ENCODE measurements around the gene ARID3B. TPM values are rescaled to one million over a fixed set of nuclear protein-coding genes. Genes with fewer than 3 reads are reported as not detected.

Gene ARID3B
- total RNA-seq, 2 experiments from 2014 or later = 25.0 to 27.9 TPM

DNA sequence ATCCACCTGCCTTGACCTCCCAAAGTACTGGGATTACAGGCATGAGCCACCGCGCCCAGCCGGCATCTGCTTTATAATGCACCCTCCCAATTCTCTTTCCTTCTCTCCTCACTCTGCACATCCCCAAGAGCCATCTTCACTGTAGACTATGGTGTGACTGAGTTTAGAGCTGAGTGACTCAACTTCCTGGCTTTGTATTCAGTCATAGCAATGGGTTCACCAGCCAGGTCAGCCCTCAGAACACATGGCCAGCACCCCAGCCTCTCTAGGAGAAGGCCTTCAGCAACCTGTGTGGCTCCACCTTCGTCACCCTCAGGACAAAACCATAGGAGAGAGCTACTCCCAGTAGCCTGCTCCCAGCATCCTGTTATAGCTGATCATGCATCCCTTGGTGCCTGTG is 33.0 kb downstream of the ARID3B start:
- H3K27ac Mint-ChIP-seq = no peak overlapping the region
- H3K9me3 ChIP-seq (ENCODE audit: control insufficient read depth in 1 of 2, insufficient read depth in 1 of 2, low read length in 2 of 2) = no peaks in the 10 kb centered on the region
- no peak overlapping the region for H3K4me3 Mint-ChIP-seq
- no peak overlapping the region for H3K4me3 ChIP-seq (ENCODE audit: low read length)
- ChIA-PET POLR2A (no interaction called here), CTCF (no interaction called here)
- no peak for ATAC-seq (ENCODE audit: poor library complexity)
- H3K9me3 Mint-ChIP-seq = no peaks in the 10 kb centered on the region
- DNase-seq = no peak
- H3K36me3 Mint-ChIP-seq (ENCODE audit: low read depth) = peaks cover 89% of the 10 kb centered on the region
- no peaks in the 10 kb centered on the region for H3K4me1 Mint-ChIP-seq (ENCODE audit: low read depth)
- H3K27me3 Mint-ChIP-seq = no peaks in the 10 kb centered on the region
- peaks cover 81% of the 10 kb centered on the region for H3K36me3 ChIP-seq (ENCODE audit: insufficient read depth, low read length)
- no peak overlapping the region for H3K27ac ChIP-seq (ENCODE audit: low read depth in 1 of 2, low read length in 2 of 2)
- TF ChIP-seq CTCF (IDR thresholded peaks at IDR 0.05) = no peak
- intact Hi-C loops (cut with DNase I, micrococcal nuclease) = no loop called here
- peaks cover 2% of the 10 kb centered on the region for H3K4me1 ChIP-seq (ENCODE audit: insufficient read depth, low read length)
- H3K27me3 ChIP-seq (ENCODE audit: control insufficient read depth in 1 of 2, insufficient read depth in 2 of 2, low read length in 2 of 2) = no peaks in the 10 kb centered on the region

DNA sequence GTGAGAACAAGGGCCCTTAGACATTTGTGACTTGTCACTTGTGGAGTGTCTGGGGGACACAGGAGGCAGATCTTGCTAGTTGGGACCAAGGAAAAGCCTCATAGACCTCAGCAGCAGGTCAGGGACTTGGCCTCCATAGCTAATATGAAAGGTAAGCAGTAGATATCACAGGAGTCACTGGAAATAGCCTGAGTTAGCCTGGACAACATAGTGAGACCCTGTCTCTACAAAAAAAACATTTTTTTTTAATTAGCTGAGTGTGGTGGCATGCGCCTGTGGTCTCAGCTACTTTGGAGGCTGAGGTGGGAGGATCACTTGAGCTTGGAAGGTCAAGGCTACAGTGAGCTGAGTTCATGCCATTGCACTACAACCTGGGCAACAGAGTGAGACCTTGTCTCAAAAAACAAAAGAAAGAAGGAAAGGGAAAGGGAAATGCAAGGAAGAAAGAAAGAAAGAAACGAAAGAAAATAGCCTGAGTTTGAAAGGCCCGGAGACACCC is 37.5 kb downstream of the ARID3B start:
- Mint-ChIP-seq H3K27ac (no peak overlapping the region), H3K4me3 (no peak overlapping the region), H3K4me1 (ENCODE audit: low read depth) (no peaks in the 10 kb centered on the region), H3K36me3 (ENCODE audit: low read depth) (peaks cover 78% of the 10 kb centered on the region), H3K27me3 (no peaks in the 10 kb centered on the region), H3K9me3 (no peaks in the 10 kb centered on the region)
- intact Hi-C loops (cut with DNase I, micrococcal nuclease) = no loop called here
- Histone ChIP-seq H3K4me1 (ENCODE audit: insufficient read depth, low read length) (no peaks in the 10 kb centered on the region), H3K9me3 (ENCODE audit: control insufficient read depth in 1 of 2, insufficient read depth in 1 of 2, low read length in 2 of 2) (no peaks in the 10 kb centered on the region), H3K27ac (ENCODE audit: low read depth in 1 of 2, low read length in 2 of 2) (no peak overlapping the region), H3K27me3 (ENCODE audit: control insufficient read depth in 1 of 2, insufficient read depth in 2 of 2, low read length in 2 of 2) (no peaks in the 10 kb centered on the region), H3K4me3 (ENCODE audit: low read length) (no peak overlapping the region), H3K36me3 (ENCODE audit: insufficient read depth, low read length) (peaks cover 61% of the 10 kb centered on the region)
- TF ChIP-seq CTCF (IDR thresholded peaks at IDR 0.05) = no peak
- DNase-seq (no peak), ATAC-seq (ENCODE audit: poor library complexity) (no peak)
- ChIA-PET POLR2A (no interaction called here), CTCF (no interaction called here)

DNA sequence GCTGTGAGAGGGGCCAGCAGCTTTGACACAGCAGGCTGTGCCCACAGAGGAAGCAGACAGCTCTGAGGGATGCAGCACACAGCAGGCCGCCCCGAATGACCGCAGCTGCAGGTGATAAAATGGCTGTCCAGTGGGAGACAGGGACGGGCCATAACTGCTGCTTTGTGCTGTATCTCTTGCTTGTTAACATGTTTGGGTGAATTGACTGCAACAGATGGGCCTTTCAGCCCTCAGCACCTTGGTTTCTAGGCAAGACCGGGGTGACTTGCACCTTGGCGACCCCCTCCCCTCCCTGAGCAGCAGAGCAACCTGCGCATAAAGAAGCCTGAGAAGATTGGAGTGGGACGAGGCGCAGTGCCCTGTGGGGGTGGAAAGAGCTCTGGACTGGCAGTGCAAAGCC is 38.0 kb downstream of the ARID3B start:
- TF ChIP-seq CTCF (IDR thresholded peaks at IDR 0.05) = no peak

More for the DNA sequence above, 38.0 kb downstream of the ARID3B start:
- ATAC-seq (ENCODE audit: poor library complexity) (no peak), DNase-seq (no peak)
- Mint-ChIP-seq H3K27ac (no peak overlapping the region), H3K9me3 (no peaks in the 10 kb centered on the region), H3K36me3 (ENCODE audit: low read depth) (peaks cover 78% of the 10 kb centered on the region), H3K4me1 (ENCODE audit: low read depth) (no peaks in the 10 kb centered on the region), H3K4me3 (no peak overlapping the region), H3K27me3 (no peaks in the 10 kb centered on the region)
- H3K4me3 ChIP-seq (ENCODE audit: low read length) = no peak overlapping the region
- no peaks in the 10 kb centered on the region for H3K27me3 ChIP-seq (ENCODE audit: control insufficient read depth in 1 of 2, insufficient read depth in 2 of 2, low read length in 2 of 2)
- ChIA-PET CTCF (no interaction called here), POLR2A (no interaction called here)
- H3K27ac ChIP-seq (ENCODE audit: low read depth in 1 of 2, low read length in 2 of 2) = no peak overlapping the region
- H3K36me3 ChIP-seq (ENCODE audit: insufficient read depth, low read length) = peaks cover 59% of the 10 kb centered on the region
- no peaks in the 10 kb centered on the region for H3K4me1 ChIP-seq (ENCODE audit: insufficient read depth, low read length)
- H3K9me3 ChIP-seq (ENCODE audit: control insufficient read depth in 1 of 2, insufficient read depth in 1 of 2, low read length in 2 of 2) = no peaks in the 10 kb centered on the region
- intact Hi-C loops (cut with DNase I, micrococcal nuclease) = no loop called here
